ENCODE measurements around the gene DDAH2.

The DDAH2 gene

GRCh38 chr6:31683591-31683990 is 45.5 kb downstream of the DDAH2 start:
- Histone ChIP-seq H3K9me3 (no peaks in the 10 kb centered on the region), H3K9ac (no peak overlapping the region), H3K4me2 (no peak overlapping the region), H3K4me3 (no peak overlapping the region), H3K4me1 (peaks cover 43% of the 10 kb centered on the region), H3K36me3 (peaks cover 54% of the 10 kb centered on the region), H3K27me3 (no peaks in the 10 kb centered on the region), H4K20me1 (peaks cover 26% of the 10 kb centered on the region), H3K27ac (no peak overlapping the region)
- TF ChIP-seq Cebpa-rat (IDR thresholded peaks at IDR 0.05), result no peak

- Histone ChIP-seq H3K36me3 (peaks cover 30% of the 10 kb centered on the region), H3K9ac (peak overlapping the region; percentile 54; the same call in 1 of the 2 replicates), H3K9me3 (no peaks in the 10 kb centered on the region), H3K4me3 (peak overlapping the region; percentile 54), H3K4me2 (peak overlapping the region; percentile 91), H3K27me3 (no peaks in the 10 kb centered on the region), H3K27ac (peak overlapping the region; percentile 39), H3K4me1 (peaks cover 59% of the 10 kb centered on the region), H4K20me1 (peaks cover 26% of the 10 kb centered on the region)
- no peak for TF ChIP-seq Cebpa-rat (IDR thresholded peaks at IDR 0.05)
Observed at GRCh38 chr6:31681135-31681671, 47.9 kb downstream of the DDAH2 start.

- peak within 1 kb of the TSS; percentile 39 for H3K27ac ChIP-seq
- TF ChIP-seq Cebpa-rat (IDR thresholded peaks at IDR 0.05), result no peak
Observed at GRCh38 chr6:31680226-31681134, 48.6 kb downstream of the DDAH2 start, which contains the start of gene LY6G5C. TSS of gene LY6G5C (minus strand) at chr6:31681067. CDS start at chr6:31680373, 694 bp downstream.

GRCh38 chr6:31677955-31678354 is 51.1 kb downstream of the DDAH2 start:
- Histone ChIP-seq H3K9ac (no peak overlapping the region), H3K9me3 (no peaks in the 10 kb centered on the region), H4K20me1 (peaks cover 34% of the 10 kb centered on the region), H3K27me3 (no peaks in the 10 kb centered on the region), H3K4me3 (no peak overlapping the region), H3K36me3 (peaks cover 22% of the 10 kb centered on the region), H3K4me1 (peaks cover 62% of the 10 kb centered on the region), H3K27ac (no peak overlapping the region), H3K4me2 (0 out of 2 replicates have a peak overlapping the region, but pooled peaks have one; percentile 1)
- no peak for TF ChIP-seq Cebpa-rat (IDR thresholded peaks at IDR 0.05)

More at GRCh38 chr6:31680226-31681134, 48.6 kb downstream of the DDAH2 start, which contains the start of gene LY6G5C:
- Histone ChIP-seq H4K20me1 (peaks cover 26% of the 10 kb centered on the region), H3K4me2 (peak within 1 kb of the TSS; percentile 91), H3K36me3 (peaks cover 23% of the 10 kb centered on the region), H3K9me3 (no peaks in the 10 kb centered on the region), H3K4me3 (peak within 1 kb of the TSS; percentile 54), H3K9ac (peak within 1 kb of the TSS; percentile 54; the same call in 1 of the 2 replicates), H3K4me1 (peaks cover 62% of the 10 kb centered on the region), H3K27me3 (no peaks in the 10 kb centered on the region)
